BE2C (cell line): Measurements from ENCODE around the gene THAP2.
"Not testable (repeated sequence)": the region's sequence is repeated elsewhere in the genome, so short reads cannot be mapped to it uniquely, and the experiment has no call there.

ENCODE experiments used
- DNase-seq: peaks from one replicate; pipeline ENCODE4 v3.0.0-alpha.2; 2020
- H3K27me3 ChIP-seq: fragments of 250-450 bp; sonication (Bioruptor Pico); 2 replicates; pipeline ENCODE4 v1.5.1; 2020; ENCODE audit warnings: mild to moderate bottlenecking
- H3K36me3 ChIP-seq: fragments of 250-450 bp; sonication (Bioruptor Pico); 2 replicates; pipeline ENCODE4 v1.5.1; 2020; ENCODE audit warnings: mild to moderate bottlenecking
- H3K4me1 ChIP-seq: fragments of 250-450 bp; sonication (Bioruptor Pico); 2 replicates; pipeline ENCODE4 v1.5.1; 2020
- H3K4me3 ChIP-seq: 2 replicates; pipeline ENCODE4 v1.5.1; 2011; ENCODE audit warnings: low read depth, low read length
- H3K9me3 ChIP-seq: fragments of 250-450 bp; sonication (Bioruptor Pico); 2 replicates; pipeline ENCODE4 v1.5.1; 2020
- TF ChIP-seq, protein P1 (sequence below): IDR thresholded peaks from 2 replicates; pipeline ENCODE4 v1.5.1; 2012; ENCODE audit warnings: mild to moderate bottlenecking, low read depth, low read length

The THAP2 gene

DNA sequence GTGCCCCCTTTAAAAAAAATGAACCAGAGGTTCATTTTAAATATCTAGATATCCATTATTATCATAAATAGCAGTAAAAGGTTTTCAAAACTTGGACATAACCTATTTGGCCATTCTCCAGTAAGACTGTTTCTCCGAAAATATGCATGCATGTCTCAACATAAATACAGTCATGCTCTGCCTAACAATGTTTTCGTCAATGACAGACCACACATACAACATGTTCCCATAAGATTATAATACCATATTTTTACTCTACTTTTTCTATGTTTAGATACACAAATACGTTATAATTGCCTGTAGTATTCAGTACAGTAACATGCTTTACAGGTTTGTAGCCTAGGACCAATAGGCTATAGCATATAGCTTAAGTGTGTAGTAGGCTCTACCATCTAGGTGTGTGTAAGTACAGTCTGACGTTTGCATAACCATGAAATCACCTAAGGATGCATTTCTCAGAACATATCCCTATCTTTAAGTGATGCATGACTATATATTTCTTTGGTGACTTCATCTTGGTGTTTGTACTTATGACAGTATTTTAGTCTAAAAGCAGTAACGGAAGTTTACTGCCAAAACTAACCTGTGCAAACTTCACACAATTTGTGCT lies 25.0 kb downstream of the THAP2 start:
- Histone ChIP-seq H3K9me3 (no peaks in the 10 kb centered on the region), H3K4me1 (no peaks in the 10 kb centered on the region), H3K4me3 (no peak overlapping the region), H3K27me3 (no peaks in the 10 kb centered on the region), H3K36me3 (no peaks in the 10 kb centered on the region)
- no peak for DNase-seq
- TF ChIP-seq, protein P1, sequence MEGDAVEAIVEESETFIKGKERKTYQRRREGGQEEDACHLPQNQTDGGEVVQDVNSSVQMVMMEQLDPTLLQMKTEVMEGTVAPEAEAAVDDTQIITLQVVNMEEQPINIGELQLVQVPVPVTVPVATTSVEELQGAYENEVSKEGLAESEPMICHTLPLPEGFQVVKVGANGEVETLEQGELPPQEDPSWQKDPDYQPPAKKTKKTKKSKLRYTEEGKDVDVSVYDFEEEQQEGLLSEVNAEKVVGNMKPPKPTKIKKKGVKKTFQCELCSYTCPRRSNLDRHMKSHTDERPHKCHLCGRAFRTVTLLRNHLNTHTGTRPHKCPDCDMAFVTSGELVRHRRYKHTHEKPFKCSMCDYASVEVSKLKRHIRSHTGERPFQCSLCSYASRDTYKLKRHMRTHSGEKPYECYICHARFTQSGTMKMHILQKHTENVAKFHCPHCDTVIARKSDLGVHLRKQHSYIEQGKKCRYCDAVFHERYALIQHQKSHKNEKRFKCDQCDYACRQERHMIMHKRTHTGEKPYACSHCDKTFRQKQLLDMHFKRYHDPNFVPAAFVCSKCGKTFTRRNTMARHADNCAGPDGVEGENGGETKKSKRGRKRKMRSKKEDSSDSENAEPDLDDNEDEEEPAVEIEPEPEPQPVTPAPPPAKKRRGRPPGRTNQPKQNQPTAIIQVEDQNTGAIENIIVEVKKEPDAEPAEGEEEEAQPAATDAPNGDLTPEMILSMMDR, result no peak

DNA sequence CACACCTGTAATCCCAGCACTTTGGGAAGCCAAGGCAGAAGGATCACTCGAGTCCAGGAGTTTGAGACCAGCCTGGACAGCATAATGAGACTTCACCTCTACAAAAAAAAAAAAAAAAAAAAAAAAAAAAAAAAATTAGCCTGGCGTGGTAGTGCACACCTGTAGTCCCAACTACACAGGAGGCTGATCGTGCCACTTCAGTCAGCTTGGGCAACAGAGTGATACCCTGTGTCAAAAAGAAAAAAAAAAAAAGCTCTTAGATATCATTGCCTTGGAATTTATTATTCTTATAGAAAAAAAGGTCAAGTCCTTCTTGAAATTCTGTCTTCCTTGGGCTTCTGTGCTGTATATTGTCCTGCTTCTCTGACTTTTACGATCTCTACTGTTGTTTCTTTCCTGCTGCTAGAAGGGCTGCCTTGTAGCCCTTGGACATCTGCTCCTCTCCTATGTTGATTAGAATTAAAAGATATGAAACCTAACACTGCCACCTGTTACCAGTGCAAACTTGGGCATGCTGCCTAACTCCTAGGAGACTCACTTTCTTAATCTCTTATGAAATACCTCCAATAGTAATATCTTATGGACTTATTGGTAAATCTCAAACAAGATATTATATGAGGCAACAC lies 27.5 kb downstream of the THAP2 start:
- Histone ChIP-seq H3K4me1 (no peaks in the 10 kb centered on the region), H3K27me3 (no peaks in the 10 kb centered on the region), H3K4me3 (no peak overlapping the region), H3K36me3 (no peaks in the 10 kb centered on the region), H3K9me3 (no peaks in the 10 kb centered on the region)
- TF ChIP-seq, protein P1, result no peak
- DNase-seq, result no peak

DNA sequence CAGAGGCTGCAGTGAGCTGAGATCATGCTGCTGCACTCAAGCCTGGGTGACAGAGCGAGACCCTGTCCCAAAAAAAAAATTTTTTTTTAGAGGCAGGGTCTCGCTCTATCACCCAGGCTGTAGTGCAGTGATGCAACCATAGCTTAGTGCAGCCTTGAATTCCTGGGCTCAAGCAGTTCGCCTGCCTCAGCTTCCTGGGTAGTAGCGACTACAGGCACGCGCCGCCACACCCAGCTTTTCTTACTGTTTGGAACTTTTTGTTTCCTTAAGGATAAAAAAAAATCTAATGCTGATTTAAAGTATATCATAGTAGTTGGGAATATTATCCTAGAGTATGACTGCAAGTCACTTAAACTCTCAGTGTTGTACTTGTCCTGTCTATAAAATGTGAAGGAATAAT lies 29.0 kb downstream of the THAP2 start:
- Histone ChIP-seq H3K27me3 (no peaks in the 10 kb centered on the region), H3K4me1 (no peaks in the 10 kb centered on the region), H3K9me3 (no peaks in the 10 kb centered on the region), H3K36me3 (peaks cover 4% of the 10 kb centered on the region), H3K4me3 (no peak overlapping the region)
- no peak for DNase-seq
- TF ChIP-seq, protein P1, result no peak

GRCh38 chr12:71693651-71694050 lies 29.6 kb downstream of the THAP2 start:
- H3K9me3 ChIP-seq, DNase-seq, H3K4me3 ChIP-seq, H3K36me3 ChIP-seq, H3K4me1 ChIP-seq, H3K27me3 ChIP-seq: not testable (repeated sequence)

DNA sequence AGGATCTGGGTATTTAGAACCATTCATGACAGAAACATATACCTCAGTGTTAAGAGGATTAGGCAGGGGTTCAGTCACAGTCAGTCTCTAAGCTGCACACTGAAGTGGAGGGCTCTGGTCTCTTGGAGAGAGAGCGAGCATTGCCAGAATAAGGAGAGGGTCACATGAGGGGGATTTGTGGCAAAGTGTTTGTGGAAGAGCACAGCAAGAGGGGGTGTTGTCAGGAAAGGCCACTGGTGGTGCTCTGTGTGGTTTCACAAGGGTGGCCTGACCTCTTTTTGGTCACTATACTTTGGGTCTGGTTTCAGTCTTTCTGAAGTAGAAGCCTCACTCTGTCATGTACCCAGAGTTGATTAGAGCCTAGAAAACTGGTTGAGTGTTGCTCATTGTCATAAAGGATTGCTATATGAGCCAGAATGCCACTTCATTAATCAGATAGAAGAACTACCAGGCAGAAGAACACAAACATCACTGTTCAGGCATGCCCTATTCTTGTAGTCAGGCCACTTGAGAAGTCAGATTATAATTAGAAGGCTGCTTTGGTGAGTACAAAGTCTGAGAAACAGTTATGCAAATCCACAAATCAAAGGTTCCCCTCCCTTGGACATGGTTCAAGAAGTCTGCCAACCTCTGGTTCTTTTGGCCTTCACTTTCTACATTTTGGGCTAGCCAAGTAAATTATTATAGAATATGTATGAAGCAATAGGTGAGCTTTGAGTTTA lies 30.2 kb downstream of the THAP2 start:
- Histone ChIP-seq H3K27me3 (no peaks in the 10 kb centered on the region), H3K36me3 (peaks cover 4% of the 10 kb centered on the region), H3K4me1 (no peaks in the 10 kb centered on the region), H3K4me3 (no peak overlapping the region), H3K9me3 (no peaks in the 10 kb centered on the region)
- DNase-seq, result no peak
- TF ChIP-seq, protein P1, result no peak

DNA sequence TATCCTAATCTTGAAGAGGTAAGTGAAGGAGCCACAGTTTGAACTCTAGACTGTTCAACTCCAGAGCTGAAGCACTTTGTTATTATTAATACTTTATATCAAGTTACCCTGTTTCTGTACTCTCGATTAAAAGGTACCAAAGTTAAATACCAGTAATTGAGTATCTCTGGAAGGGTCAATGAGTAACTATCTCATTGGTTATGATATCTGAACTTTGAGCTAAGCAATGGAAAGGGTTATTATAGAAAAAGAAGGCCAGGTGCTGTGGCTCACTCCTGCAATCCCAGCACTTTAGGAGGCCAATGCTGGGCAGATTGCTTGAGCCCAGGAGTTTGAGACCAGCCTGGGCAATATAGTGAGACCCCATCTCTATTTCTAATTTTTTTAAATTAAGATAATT lies 31.7 kb downstream of the THAP2 start:
- DNase-seq, result no peak
- Histone ChIP-seq H3K36me3 (peaks cover 4% of the 10 kb centered on the region), H3K4me1 (no peaks in the 10 kb centered on the region), H3K9me3 (no peaks in the 10 kb centered on the region), H3K27me3 (no peaks in the 10 kb centered on the region), H3K4me3 (no peak overlapping the region)
- TF ChIP-seq, protein P1, result no peak

- not testable (repeated sequence) for H3K27me3 ChIP-seq, H3K4me1 ChIP-seq, H3K36me3 ChIP-seq, H3K4me3 ChIP-seq, DNase-seq, H3K9me3 ChIP-seq
Measured at GRCh38 chr12:71702181-71702580, 38.1 kb downstream of the THAP2 start.
